Psoas muscle (tissue), 8 donors: ENCODE results near the gene RAD54L. TPM values are rescaled to one million over a fixed set of nuclear protein-coding genes. Genes with fewer than 3 reads are reported as not detected.
A peak's percentile ranks its signal among the peaks of the same experiment; 100 is the strongest.
"Not testable (repeated sequence)": the region's sequence is repeated elsewhere in the genome, so short reads cannot be mapped to it uniquely, and the experiment has no call there.

Experiments used
- ATAC-seq, 4 donors: fragments of 200-7000 bp; cut with Tn5 transposase; one replicate each; pipeline ENCODE4 v1.9.1; 2020; ENCODE audit warnings: moderate library complexity in 3 of 4, mild to moderate bottlenecking in 2 of 4
- DNase-seq, 2 donors: peaks; one replicate each; pipeline ENCODE4 v3.0.0-alpha.2; 2020
- H3K27ac ChIP-seq: fragments of 200-600 bp; one replicate; pipeline ENCODE4 v1.8.0; 2022
- H3K27me3 ChIP-seq, 3 donors: fragments of 200-600 bp in 1 of 3; one replicate each; pipeline versions ENCODE4 v1.6.1 to v1.8.0; 2013 to 2022; ENCODE audit warnings: low read length in 2 of 3, mild to moderate bottlenecking in 2 of 3, moderate library complexity in 1 of 3; ENCODE audit not compliant: insufficient read depth in 3 of 3
- H3K36me3 ChIP-seq, 2 donors: fragments of 200-600 bp in 1 of 2; one replicate each; pipeline versions ENCODE4 v1.6.1 to v1.8.0; 2013 to 2022; ENCODE audit warnings: low read depth in 1 of 2, mild to moderate bottlenecking in 1 of 2, moderate library complexity in 1 of 2; ENCODE audit not compliant: insufficient read depth in 1 of 2
- H3K4me1 ChIP-seq: fragments of 200-600 bp; one replicate; pipeline ENCODE4 v1.8.0; 2022
- H3K4me3 ChIP-seq: fragments of 200-600 bp; one replicate; pipeline ENCODE4 v1.8.0; 2022; ENCODE audit warnings: mild to moderate bottlenecking
- H3K9me3 ChIP-seq: fragments of 200-600 bp; one replicate; pipeline ENCODE4 v1.8.0; 2022
- CTCF ChIP-seq: fragments of 200-600 bp; IDR thresholded peaks from one replicate; pipeline ENCODE4 v1.8.0; 2022; ENCODE audit warnings: antibody characterized with exemption
- WGBS, 3 donors: extraction: QIAGEN DNeasy Blood & Tissue Kit; methylation state at CpG; one replicate each; pipeline versions ENCODE4 v1.1.6 to v1.1.7; 2013; 5-methylcytosine and 5-hydroxymethylcytosine counted together
- intact Hi-C, 2 donors: fragments of 100-400 bp; cut with DNase I; formaldehyde crosslinking; loops; one replicate each; pipeline versions ENCODE4 v1.11.0 to v1.14.2; 2022
- polyA plus RNA-seq, 3 donors: library from polyadenylated mRNA; stranded (reverse); fragments of 200-250 nt; gene quantifications; one replicate each; pipeline ENCODE4 v1.2.3, GENCODE V29; 2013
- total RNA-seq, 4 donors: library from RNA; stranded (reverse); fragmentation: NEBNext Ultra II Directional in 2 of 4; extraction: Animal tissue kit (Norgen Biotek cat#: 25700) in 2 of 4; gene quantifications; one replicate each; pipeline versions ENCODE4 v1.2.1 to v1.2.4, GENCODE V29; 2021 to 2023
- donor health status: healthy with polysubstance abuse.
- donor health status: DM: no; HTN: no; CAD: no; lungs with moderate emphysema.
- donor health status: Bipolar disorder and iron deficiency.
- donor health status: healthy.
- donor health status: DM: yes; HTN: yes; CAD: no.
- donor health status: DM: no; HTN: no; CAD: no.
- donor health status: DM: no; HTN: no; CAD: no.
- donor health status: DM: yes; HTN: yes; CAD: no.

The RAD54L gene
- total and polyA plus RNA-seq, 7 donors = 0.08 to 0.25 (median 0.22) TPM; not detected in 4

- TF ChIP-seq CTCF = no peak
- H3K4me3 ChIP-seq = no peak overlapping the region
- H3K27me3 ChIP-seq = no peaks in the 10 kb centered on the region
- H3K4me1 ChIP-seq = no peaks in the 10 kb centered on the region
- ATAC-seq (no peak), DNase-seq (no peak)
- H3K27ac ChIP-seq = no peak overlapping the region
- H3K36me3 ChIP-seq = peaks cover 8 to 57% of the 10 kb centered on the region in 2 donors
- intact Hi-C loops = no loop called here
- no peaks in the 10 kb centered on the region for H3K9me3 ChIP-seq
- WGBS, 3 donors = 84 to 97% (median 93%) methylated on average over 1 of the region's 1 CpG
Observed at GRCh38 chr1:46317323-46317722, 69.8 kb downstream of the RAD54L start.

DNA sequence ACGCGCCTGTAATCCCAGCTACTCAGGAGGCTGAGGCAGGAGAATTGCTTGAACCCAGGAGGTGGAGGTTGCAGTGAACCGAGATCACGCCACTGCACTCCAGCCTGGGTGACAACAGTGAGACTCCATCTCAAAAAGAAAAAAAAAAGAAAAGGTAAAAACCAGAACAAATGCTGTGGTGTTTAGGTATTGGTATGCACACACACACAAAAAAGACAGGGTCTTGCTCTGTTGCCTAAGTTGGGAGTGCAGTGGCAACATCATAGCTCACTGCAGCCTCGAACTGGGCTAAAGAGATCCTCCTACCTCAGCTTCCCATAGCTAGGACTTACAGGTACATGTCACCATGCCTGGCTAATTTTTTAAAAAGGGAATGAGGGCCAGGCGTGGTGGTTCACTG is 71.7 kb downstream of the RAD54L start:
- DNase-seq, intact Hi-C loops, H3K4me3 ChIP-seq, H3K27ac ChIP-seq, H3K27me3 ChIP-seq, H3K9me3 ChIP-seq, H3K4me1 ChIP-seq: not testable (repeated sequence)
- peaks cover 6 to 37% of the 10 kb centered on the region in 2 donors for H3K36me3 ChIP-seq
- 83 to 89% (median 85%) methylated on average over 6 of the region's 6 CpGs for WGBS, 3 donors
- peak in 2 of 4 donors; percentile 24 for ATAC-seq

GRCh38 chr1:46319960-46320914 is 72.7 kb downstream of the RAD54L start:
- H3K4me3 ChIP-seq, H3K27ac ChIP-seq, intact Hi-C loops, H3K9me3 ChIP-seq, ATAC-seq, H3K27me3 ChIP-seq, H3K4me1 ChIP-seq, DNase-seq: not testable (repeated sequence)
- H3K36me3 ChIP-seq = peaks cover 6 to 28% of the 10 kb centered on the region in 2 donors
- 75 to 79% (median 77%) methylated on average over 11 to 12 of the region's 13 CpGs for WGBS, 3 donors

GRCh38 chr1:46322191-46322590 is 74.6 kb downstream of the RAD54L start:
- ATAC-seq, H3K36me3 ChIP-seq, DNase-seq, H3K4me3 ChIP-seq, intact Hi-C loops, H3K27ac ChIP-seq, H3K9me3 ChIP-seq, H3K4me1 ChIP-seq, H3K27me3 ChIP-seq: not testable (repeated sequence)
- 89 to 91% (median 91%) methylated on average over 6 of the region's 6 CpGs for WGBS, 3 donors

DNA sequence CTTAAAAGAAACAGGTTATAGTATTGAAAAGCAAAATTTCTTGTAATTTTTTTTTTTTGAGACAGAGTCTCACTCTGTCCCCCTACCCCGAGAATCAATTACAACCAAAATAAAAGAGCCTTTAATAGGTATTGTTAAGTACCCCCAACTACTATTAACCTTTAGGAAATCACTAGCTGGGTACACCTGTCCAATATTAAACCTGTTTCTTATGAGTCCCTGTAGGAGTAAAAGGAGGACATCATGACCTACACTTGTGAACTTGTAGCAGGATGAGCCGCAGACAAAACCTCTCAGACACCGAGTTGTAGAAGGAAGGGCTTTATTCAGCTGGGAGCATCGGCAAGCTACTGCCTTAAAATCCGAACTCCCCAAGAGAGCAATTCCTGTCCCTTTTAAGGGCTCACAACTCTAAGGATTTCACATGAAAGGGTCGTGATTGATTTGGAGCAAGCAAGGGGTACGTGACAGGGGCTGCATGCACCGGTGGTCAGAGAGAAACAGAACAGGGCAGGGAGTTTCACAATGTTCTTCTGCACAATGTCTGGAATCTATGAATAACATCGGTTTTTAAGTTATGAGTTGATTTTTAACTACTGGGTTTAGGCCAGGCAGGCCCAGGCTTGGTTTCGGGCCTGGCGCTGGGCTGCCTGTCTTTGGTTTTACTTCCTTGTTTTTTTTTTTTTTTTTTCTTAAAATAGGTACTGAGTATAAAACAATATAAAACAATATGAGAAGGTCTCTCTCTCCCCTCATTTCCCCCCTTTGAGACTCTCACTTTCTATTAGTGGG is 77.9 kb downstream of the RAD54L start:
- H3K4me1 ChIP-seq, H3K36me3 ChIP-seq, ATAC-seq, H3K4me3 ChIP-seq, intact Hi-C loops, H3K27ac ChIP-seq, H3K27me3 ChIP-seq, H3K9me3 ChIP-seq: not testable (repeated sequence)
- WGBS, 3 donors = 88 to 91% (median 89%) methylated on average over 11 of the region's 11 CpGs
- peak in 1 of 2 donors; percentile 9 for DNase-seq

Other genes starting within 250 kb of the RAD54L start
- 10 to 100 TPM; 17.3 to 24.2 (median 21.2) TPM for gene PIK3R3, start 115.1 kb upstream of the RAD54L start, total RNA-seq
- gene PIK3R3, start 115.1 kb upstream of the RAD54L start, polyA plus RNA-seq = 10 to 100 TPM in 2 of 3 donors, 1 to 10 TPM in 1; 6.7 to 17.4 (median 16.7) TPM
- 1 to 10 TPM; 1.2 to 5.0 (median 3.0) TPM for gene TSPAN1, start 72.7 kb upstream of the RAD54L start, total RNA-seq
- gene TSPAN1, start 72.7 kb upstream of the RAD54L start, polyA plus RNA-seq = 10 to 100 TPM in 1 of 3 donors, 1 to 10 TPM in 2; 4.0 to 14.7 (median 4.5) TPM
- gene P3R3URF, start 71.3 kb upstream of the RAD54L start, total RNA-seq = not detected
- gene P3R3URF, start 71.3 kb upstream of the RAD54L start, polyA plus RNA-seq = not detected
- 100 to 1,000 TPM in 1 of 4 donors, 10 to 100 TPM in 3; 73.5 to 100 (median 87.6) TPM for gene POMGNT1, start 49.3 kb upstream of the RAD54L start, total RNA-seq
- 10 to 100 TPM; 63.1 to 89.5 (median 81.1) TPM for gene POMGNT1, start 49.3 kb upstream of the RAD54L start, polyA plus RNA-seq
- gene LURAP1, start 44.4 kb upstream of the RAD54L start, total RNA-seq = under 1 TPM; 0.29 to 0.77 (median 0.64) TPM
- gene LURAP1, start 44.4 kb upstream of the RAD54L start, polyA plus RNA-seq = 1 to 10 TPM in 1 of 3 donors, under 1 TPM in 2; 0.25 to 1.6 (median 0.28) TPM
- 10 to 100 TPM; 52.9 to 76.7 (median 60.1) TPM for gene LRRC41, start 55.9 kb downstream of the RAD54L start, total RNA-seq
- 10 to 100 TPM; 34.1 to 53.7 (median 35.9) TPM for gene LRRC41, start 55.9 kb downstream of the RAD54L start, polyA plus RNA-seq
- 100 to 1,000 TPM; 267 to 440 (median 370) TPM for gene UQCRH, start 55.9 kb downstream of the RAD54L start, total RNA-seq
- gene UQCRH, start 55.9 kb downstream of the RAD54L start, polyA plus RNA-seq = 1,000 to 10,000 TPM in 1 of 3 donors, 100 to 1,000 TPM in 2; 773 to 1,297 (median 800) TPM
- gene NSUN4, start 93.0 kb downstream of the RAD54L start, total RNA-seq = 10 to 100 TPM; 13.3 to 25.3 (median 20.9) TPM
- gene NSUN4, start 93.0 kb downstream of the RAD54L start, polyA plus RNA-seq = 10 to 100 TPM in 2 of 3 donors, 1 to 10 TPM in 1; 9.4 to 16.3 (median 10.7) TPM
- gene FAAH, start 146.6 kb downstream of the RAD54L start, total RNA-seq = 10 to 100 TPM in 1 of 4 donors, 1 to 10 TPM in 3; 5.0 to 11.0 (median 7.6) TPM
- gene FAAH, start 146.6 kb downstream of the RAD54L start, polyA plus RNA-seq = 1 to 10 TPM; 1.6 to 5.7 (median 5.1) TPM
- not detected for gene DMBX1, start 242.1 kb downstream of the RAD54L start, total RNA-seq
- not detected for gene DMBX1, start 242.1 kb downstream of the RAD54L start, polyA plus RNA-seq